Skeletal muscle tissue (tissue), 4 donors: ENCODE results near the gene MDP1. TPM values are rescaled to one million over a fixed set of nuclear protein-coding genes. Genes with fewer than 3 reads are reported as not detected.
A peak's percentile ranks its signal among the peaks of the same experiment; 100 is the strongest.

Source experiments
- H3K27ac ChIP-seq: one replicate; pipeline ENCODE4 v1.7.0; 2013; ENCODE audit warnings: mild to moderate bottlenecking, low read depth, low read length, inconsistent platforms
- H3K27me3 ChIP-seq, 3 donors: one replicate each; pipeline ENCODE4 v1.7.0; 2013; ENCODE audit warnings: low read length in 3 of 3; ENCODE audit not compliant: control insufficient read depth in 3 of 3, insufficient read depth in 3 of 3
- H3K36me3 ChIP-seq, 3 donors: one replicate each; pipeline ENCODE4 v1.7.0; 2013; ENCODE audit warnings: low read length in 3 of 3; ENCODE audit not compliant: control insufficient read depth in 3 of 3, insufficient read depth in 3 of 3
- H3K4me1 ChIP-seq, 3 donors: one replicate each; pipeline ENCODE4 v1.7.0; 2013; ENCODE audit warnings: low read length in 3 of 3, mild to moderate bottlenecking in 3 of 3; ENCODE audit not compliant: control insufficient read depth in 3 of 3, insufficient read depth in 3 of 3
- H3K4me3 ChIP-seq, 3 donors: one replicate each; pipeline ENCODE4 v1.7.0; 2013; ENCODE audit warnings: low read length in 3 of 3
- H3K9ac ChIP-seq, 3 donors: one replicate each; pipeline ENCODE4 v1.7.0; 2013; ENCODE audit warnings: low read length in 3 of 3, mild to moderate bottlenecking in 3 of 3, moderate library complexity in 2 of 3, low read depth in 1 of 3
- H3K9me3 ChIP-seq, 3 donors: one replicate each; pipeline ENCODE4 v1.7.0; 2013; ENCODE audit warnings: low read length in 3 of 3; ENCODE audit not compliant: control insufficient read depth in 3 of 3
- total RNA-seq: library from RNA; depleted of rRNA; stranded (reverse); fragments of >200 nt; gene quantifications from one replicate; pipeline ENCODE4 v1.2.3, GENCODE V29; 2014
- donor health status: Osteomylitis.

MDP1 gene
- total RNA-seq = 9.9 TPM

- peaks cover 14 to 31% (median 19%) of the 10 kb centered on the region in 3 donors for H3K4me1 ChIP-seq
- H3K36me3 ChIP-seq = peaks cover 7 to 20% (median 13%) of the 10 kb centered on the region in 3 donors
- no peaks in the 10 kb centered on the region for H3K27me3 ChIP-seq
- H3K27ac ChIP-seq = peak within 1 kb of the TSS; percentile 85
- H3K4me3 ChIP-seq = peak within 1 kb of the TSS; percentile 97 to 100 (median 98)
- H3K9me3 ChIP-seq = no peaks in the 10 kb centered on the region
- H3K9ac ChIP-seq = peak within 1 kb of the TSS; percentile 93 to 95 (median 94)
Observed at GRCh38 chr14:24215495-24216344, at the start of gene MDP1. MDP1 (minus strand) TSS chr14:24216066; CDS start chr14:24215955, 111 bp downstream.

- no peaks in the 10 kb centered on the region for H3K9me3 ChIP-seq
- no peak overlapping the region for H3K27ac ChIP-seq
- peaks cover 25 to 44% (median 31%) of the 10 kb centered on the region in 3 donors for H3K36me3 ChIP-seq
- no peak overlapping the region for H3K9ac ChIP-seq
- no peaks in the 10 kb centered on the region for H3K4me1 ChIP-seq
- H3K27me3 ChIP-seq = no peaks in the 10 kb centered on the region
- no peak overlapping the region for H3K4me3 ChIP-seq
Observed at GRCh38 chr14:24264298-24264697, 48.4 kb upstream of the MDP1 start.

- H3K4me1 ChIP-seq = no peaks in the 10 kb centered on the region
- peaks cover 21 to 39% (median 26%) of the 10 kb centered on the region in 3 donors for H3K36me3 ChIP-seq
- no peaks in the 10 kb centered on the region for H3K9me3 ChIP-seq
- H3K27ac ChIP-seq = no peak overlapping the region
- no peaks in the 10 kb centered on the region for H3K27me3 ChIP-seq
- H3K9ac ChIP-seq = no peak overlapping the region
- H3K4me3 ChIP-seq = no peak overlapping the region
Observed at GRCh38 chr14:24263848-24264247, 48.0 kb upstream of the MDP1 start.

GRCh38 chr14:24262821-24263733 lies 47.2 kb upstream of the MDP1 start, which contains the start of gene TGM1:
TGM1 (minus strand) TSS chr14:24263177; CDS start chr14:24262352, 825 bp downstream.
- H3K9me3 ChIP-seq = no peaks in the 10 kb centered on the region
- no peaks in the 10 kb centered on the region for H3K27me3 ChIP-seq
- H3K36me3 ChIP-seq = peaks cover 20 to 32% (median 24%) of the 10 kb centered on the region in 3 donors
- no peak within 1 kb of the TSS for H3K9ac ChIP-seq
- no peak within 1 kb of the TSS for H3K27ac ChIP-seq
- no peak within 1 kb of the TSS for H3K4me3 ChIP-seq
- no peaks in the 10 kb centered on the region for H3K4me1 ChIP-seq

- Histone ChIP-seq H3K4me3 (no peak overlapping the region), H3K4me1 (no peaks in the 10 kb centered on the region), H3K27me3 (no peaks in the 10 kb centered on the region), H3K36me3 (peaks cover 13 to 23% (median 15%) of the 10 kb centered on the region in 3 donors), H3K9ac (no peak overlapping the region), H3K9me3 (no peaks in the 10 kb centered on the region), H3K27ac (no peak overlapping the region)
Observed at GRCh38 chr14:24261969-24262327, 46.1 kb upstream of the MDP1 start.

- no peaks in the 10 kb centered on the region for H3K9me3 ChIP-seq
- H3K27ac ChIP-seq = no peak overlapping the region
- H3K9ac ChIP-seq = no peak overlapping the region
- H3K4me3 ChIP-seq = no peak overlapping the region
- peaks cover 7 to 17% (median 9%) of the 10 kb centered on the region in 3 donors for H3K36me3 ChIP-seq
- no peaks in the 10 kb centered on the region for H3K4me1 ChIP-seq
- H3K27me3 ChIP-seq = no peaks in the 10 kb centered on the region
Observed at GRCh38 chr14:24261256-24261968, 45.5 kb upstream of the MDP1 start.

GRCh38 chr14:24260780-24261157 lies 44.9 kb upstream of the MDP1 start:
- no peaks in the 10 kb centered on the region for H3K9me3 ChIP-seq
- no peak overlapping the region for H3K4me3 ChIP-seq
- no peak overlapping the region for H3K27ac ChIP-seq
- H3K27me3 ChIP-seq = no peaks in the 10 kb centered on the region
- no peak overlapping the region for H3K9ac ChIP-seq
- no peaks in the 10 kb centered on the region for H3K4me1 ChIP-seq
- H3K36me3 ChIP-seq = peaks cover 4 to 12% (median 5%) of the 10 kb centered on the region in 3 donors

GRCh38 chr14:24260026-24260779 lies 44.3 kb upstream of the MDP1 start:
- no peak overlapping the region for H3K4me3 ChIP-seq
- no peak overlapping the region for H3K27ac ChIP-seq
- H3K4me1 ChIP-seq = no peaks in the 10 kb centered on the region
- H3K9ac ChIP-seq = no peak overlapping the region
- H3K9me3 ChIP-seq = no peaks in the 10 kb centered on the region
- H3K36me3 ChIP-seq = peaks cover 2 to 6% (median 4%) of the 10 kb centered on the region in 3 donors
- no peaks in the 10 kb centered on the region for H3K27me3 ChIP-seq
